SK-N-SH treated with all-trans-retinoic acid at 6 μM for 48 hours (cell line): ENCODE data around the gene SLC52A1.

ENCODE experiments used
- ATAC-seq: fragments of 200-7000 bp; cut with Tn5 transposase; 3 replicates; pipeline ENCODE4 v1.9.1; 2020; ENCODE audit warnings: mild to moderate bottlenecking, moderate library complexity
- ARNTL ChIP-seq: fragments of 450-650 bp; formaldehyde crosslinking; IDR thresholded peaks from 2 replicates; pipeline ENCODE4 v1.5.0; 2020; ENCODE audit warnings: low read depth, mild to moderate bottlenecking, moderate library complexity, borderline replicate concordance
- BACH2 ChIP-seq: fragments of 250-450 bp; sonication (Bioruptor Pico); IDR thresholded peaks from 2 replicates; pipeline ENCODE4 v1.9.0; 2021; ENCODE audit warnings: mild to moderate bottlenecking, borderline replicate concordance
- CSDC2 ChIP-seq: fragments of 250-450 bp; sonication (Bioruptor Pico); IDR thresholded peaks from 2 replicates; pipeline ENCODE4 v1.5.0; 2020; ENCODE audit warnings: mild to moderate bottlenecking, moderate library complexity
- ESRRG ChIP-seq: fragments of 250-450 bp; sonication (Bioruptor Pico); IDR thresholded peaks from 2 replicates; pipeline ENCODE4 v1.6.1; 2021; ENCODE audit warnings: mild to moderate bottlenecking
- GLIS3 ChIP-seq: fragments of 250-450 bp; sonication (Bioruptor Pico); IDR thresholded peaks from 2 replicates; pipeline ENCODE4 v1.5.0; 2020; ENCODE audit warnings: mild to moderate bottlenecking, moderate library complexity
- ISL1 ChIP-seq: fragments of 250-450 bp; sonication (Bioruptor Pico); IDR thresholded peaks from 2 replicates; pipeline ENCODE4 v2.1.2; 2022; ENCODE audit warnings: mild to moderate bottlenecking, moderate library complexity
- OSR1 ChIP-seq: fragments of 250-450 bp; sonication (Bioruptor Pico); IDR thresholded peaks from 2 replicates; pipeline ENCODE4 v1.8.0; 2022; ENCODE audit warnings: moderate library complexity, mild to moderate bottlenecking, inconsistent platforms
- PPARA ChIP-seq: fragments of 250-450 bp; sonication (Bioruptor Pico); IDR thresholded peaks from 2 replicates; pipeline ENCODE4 v1.5.0; 2020; ENCODE audit warnings: mild to moderate bottlenecking, borderline replicate concordance
- RARB ChIP-seq: fragments of 250-450 bp; sonication (Bioruptor Pico); IDR thresholded peaks from 2 replicates; pipeline ENCODE4 v1.8.0; 2021; ENCODE audit warnings: mild to moderate bottlenecking, moderate library complexity
- TCF4 ChIP-seq: fragments of 250-450 bp; sonication (Bioruptor Pico); IDR thresholded peaks from 2 replicates; pipeline ENCODE4 v1.8.0; 2021; ENCODE audit warnings: mild to moderate bottlenecking, moderate library complexity, borderline replicate concordance
- TOX ChIP-seq: fragments of 250-450 bp; sonication (Bioruptor Pico); IDR thresholded peaks from 2 replicates; pipeline ENCODE4 v1.8.0; 2021; ENCODE audit warnings: mild to moderate bottlenecking, moderate library complexity, borderline replicate concordance
- ZC3H10 ChIP-seq: fragments of 250-450 bp; sonication (Bioruptor Pico); IDR thresholded peaks from 2 replicates; pipeline ENCODE4 v1.5.1; 2021; ENCODE audit warnings: mild to moderate bottlenecking, moderate library complexity
- ZFP30 ChIP-seq: fragments of 450-650 bp; formaldehyde crosslinking; IDR thresholded peaks from 2 replicates; pipeline ENCODE4 v1.5.0; 2022; ENCODE audit warnings: mild to moderate bottlenecking, moderate library complexity
- ZNF565 ChIP-seq: fragments of 450-650 bp; formaldehyde crosslinking; conservative IDR thresholded peaks from 2 replicates; pipeline ENCODE4 v1.5.0; 2020; ENCODE audit warnings: low read depth, mild to moderate bottlenecking, moderate library complexity
- ZNF70 ChIP-seq: fragments of 450-650 bp; formaldehyde crosslinking; IDR thresholded peaks from 2 replicates; pipeline ENCODE4 v1.5.0; 2020; ENCODE audit warnings: mild to moderate bottlenecking, moderate library complexity
- ZNF8 ChIP-seq: fragments of 450-650 bp; formaldehyde crosslinking; IDR thresholded peaks from 2 replicates; pipeline ENCODE4 v1.5.0; 2020; ENCODE audit warnings: mild to moderate bottlenecking, moderate library complexity
- TF ChIP-seq, protein P1 (sequence below): fragments of 250-450 bp; sonication (Bioruptor Pico); IDR thresholded peaks from 2 replicates; pipeline ENCODE4 v1.5.0; 2020; ENCODE audit warnings: mild to moderate bottlenecking, moderate library complexity
- TF ChIP-seq, protein P2 (sequence below): fragments of 250-450 bp; sonication (Bioruptor Pico); IDR thresholded peaks from 2 replicates; pipeline ENCODE4 v1.8.0; 2020; ENCODE audit warnings: mild to moderate bottlenecking, moderate library complexity, borderline replicate concordance

Gene SLC52A1

DNA sequence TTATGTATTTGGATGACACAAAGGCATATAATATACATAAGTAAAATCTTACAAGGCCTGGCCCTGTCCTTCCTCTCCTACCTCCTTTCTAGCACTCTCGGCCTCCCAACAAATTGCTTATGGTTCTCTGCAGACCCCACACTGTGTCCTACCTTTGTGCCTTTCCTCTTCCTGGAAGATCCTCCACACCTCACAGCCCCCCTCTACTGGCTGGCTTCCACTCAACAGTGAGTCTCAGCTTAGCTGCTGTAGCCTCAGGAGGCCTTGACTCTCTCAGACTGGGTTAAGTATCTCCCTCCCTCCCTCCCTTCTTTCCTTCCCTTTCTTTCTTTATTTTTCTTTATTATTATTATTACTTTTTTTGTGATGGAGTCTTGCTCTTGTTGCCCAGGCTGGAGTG is 8.3 kb upstream of the SLC52A1 start (continued):
- TF ChIP-seq, protein P1, sequence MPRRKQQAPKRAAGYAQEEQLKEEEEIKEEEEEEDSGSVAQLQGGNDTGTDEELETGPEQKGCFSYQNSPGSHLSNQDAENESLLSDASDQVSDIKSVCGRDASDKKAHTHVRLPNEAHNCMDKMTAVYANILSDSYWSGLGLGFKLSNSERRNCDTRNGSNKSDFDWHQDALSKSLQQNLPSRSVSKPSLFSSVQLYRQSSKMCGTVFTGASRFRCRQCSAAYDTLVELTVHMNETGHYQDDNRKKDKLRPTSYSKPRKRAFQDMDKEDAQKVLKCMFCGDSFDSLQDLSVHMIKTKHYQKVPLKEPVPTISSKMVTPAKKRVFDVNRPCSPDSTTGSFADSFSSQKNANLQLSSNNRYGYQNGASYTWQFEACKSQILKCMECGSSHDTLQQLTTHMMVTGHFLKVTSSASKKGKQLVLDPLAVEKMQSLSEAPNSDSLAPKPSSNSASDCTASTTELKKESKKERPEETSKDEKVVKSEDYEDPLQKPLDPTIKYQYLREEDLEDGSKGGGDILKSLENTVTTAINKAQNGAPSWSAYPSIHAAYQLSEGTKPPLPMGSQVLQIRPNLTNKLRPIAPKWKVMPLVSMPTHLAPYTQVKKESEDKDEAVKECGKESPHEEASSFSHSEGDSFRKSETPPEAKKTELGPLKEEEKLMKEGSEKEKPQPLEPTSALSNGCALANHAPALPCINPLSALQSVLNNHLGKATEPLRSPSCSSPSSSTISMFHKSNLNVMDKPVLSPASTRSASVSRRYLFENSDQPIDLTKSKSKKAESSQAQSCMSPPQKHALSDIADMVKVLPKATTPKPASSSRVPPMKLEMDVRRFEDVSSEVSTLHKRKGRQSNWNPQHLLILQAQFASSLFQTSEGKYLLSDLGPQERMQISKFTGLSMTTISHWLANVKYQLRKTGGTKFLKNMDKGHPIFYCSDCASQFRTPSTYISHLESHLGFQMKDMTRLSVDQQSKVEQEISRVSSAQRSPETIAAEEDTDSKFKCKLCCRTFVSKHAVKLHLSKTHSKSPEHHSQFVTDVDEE, result no peak
- TF ChIP-seq, protein P2, sequence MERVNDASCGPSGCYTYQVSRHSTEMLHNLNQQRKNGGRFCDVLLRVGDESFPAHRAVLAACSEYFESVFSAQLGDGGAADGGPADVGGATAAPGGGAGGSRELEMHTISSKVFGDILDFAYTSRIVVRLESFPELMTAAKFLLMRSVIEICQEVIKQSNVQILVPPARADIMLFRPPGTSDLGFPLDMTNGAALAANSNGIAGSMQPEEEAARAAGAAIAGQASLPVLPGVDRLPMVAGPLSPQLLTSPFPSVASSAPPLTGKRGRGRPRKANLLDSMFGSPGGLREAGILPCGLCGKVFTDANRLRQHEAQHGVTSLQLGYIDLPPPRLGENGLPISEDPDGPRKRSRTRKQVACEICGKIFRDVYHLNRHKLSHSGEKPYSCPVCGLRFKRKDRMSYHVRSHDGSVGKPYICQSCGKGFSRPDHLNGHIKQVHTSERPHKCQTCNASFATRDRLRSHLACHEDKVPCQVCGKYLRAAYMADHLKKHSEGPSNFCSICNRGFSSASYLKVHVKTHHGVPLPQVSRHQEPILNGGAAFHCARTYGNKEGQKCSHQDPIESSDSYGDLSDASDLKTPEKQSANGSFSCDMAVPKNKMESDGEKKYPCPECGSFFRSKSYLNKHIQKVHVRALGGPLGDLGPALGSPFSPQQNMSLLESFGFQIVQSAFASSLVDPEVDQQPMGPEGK (CRISPR knock-in tag), result no peak

DNA sequence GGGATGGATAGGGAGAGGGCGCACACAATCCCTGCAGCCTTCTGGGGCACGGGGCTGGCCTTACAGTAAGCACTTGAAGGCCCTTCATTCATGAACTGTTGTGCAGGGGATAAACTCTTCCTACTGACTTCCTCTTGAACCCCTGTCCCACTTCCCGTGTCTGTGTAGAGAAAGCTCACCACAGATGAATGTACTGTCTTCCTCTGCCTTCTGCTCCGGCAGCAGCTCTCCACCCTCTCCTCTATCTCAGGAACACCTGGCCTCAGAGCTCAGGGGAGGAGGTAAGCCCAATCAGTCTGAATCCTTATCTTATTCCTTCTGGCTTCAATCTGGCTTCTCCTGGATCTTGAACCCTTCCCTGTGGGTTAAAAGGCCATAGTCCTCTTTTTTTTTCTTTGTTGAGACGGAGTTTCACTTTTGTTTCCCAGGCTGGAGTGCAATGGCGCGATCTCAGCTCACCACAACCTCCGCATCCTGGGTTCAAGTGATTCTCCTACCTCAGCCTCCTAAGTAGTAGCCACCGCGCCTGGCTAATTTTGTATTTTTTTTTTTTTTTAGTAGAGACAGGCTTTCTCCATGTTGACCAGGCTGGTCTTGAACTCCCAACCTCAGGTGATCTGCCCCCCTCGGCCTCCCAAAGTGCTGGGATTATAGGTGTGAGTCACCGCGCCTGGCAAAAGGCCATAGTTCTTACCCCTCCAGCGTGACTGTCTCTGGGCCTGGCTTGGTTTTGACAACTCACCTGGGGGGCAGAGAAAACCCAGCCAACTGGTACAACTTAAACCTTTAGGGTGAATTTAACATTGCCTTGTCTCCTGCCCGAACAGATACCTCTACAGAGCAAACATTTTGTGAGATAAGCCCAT is 7.2 kb upstream of the SLC52A1 start:
- no peak for ATAC-seq
- TF ChIP-seq, protein P2 (CRISPR knock-in tag), result no peak
- TF ChIP-seq RARB (CRISPR knock-in tag) (no peak), ZNF565 (CRISPR knock-in tag) (no peak)

DNA sequence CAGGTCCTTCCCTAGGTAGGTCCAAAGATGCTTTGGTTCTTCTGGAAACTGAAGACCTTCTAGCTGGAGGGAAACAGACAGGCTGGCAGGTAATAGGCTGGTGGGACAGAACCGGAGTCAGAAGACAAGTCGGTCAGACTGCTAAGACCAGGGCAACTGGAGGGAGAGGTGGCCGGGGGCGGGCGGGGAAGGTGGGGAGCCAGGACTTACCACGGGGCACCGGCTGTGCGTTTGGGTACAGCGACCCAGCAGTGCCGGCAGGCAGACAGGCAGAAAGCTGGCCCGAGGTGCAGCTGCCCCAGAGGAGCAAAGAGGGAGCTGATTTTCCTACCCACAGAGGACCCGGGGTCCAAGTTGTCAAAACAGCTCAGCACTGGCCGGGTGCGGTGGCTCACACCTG is 575 bp downstream of the SLC52A1 start:
- TF ChIP-seq ZNF70 (CRISPR knock-in tag) (no peak), TCF4 (CRISPR knock-in tag) (no peak), CSDC2 (CRISPR knock-in tag) (no peak), ZC3H10 (CRISPR knock-in tag) (no peak), ZNF565 (CRISPR knock-in tag) (no peak), ZNF8 (CRISPR knock-in tag) (no peak), ZFP30 (no peak), ISL1 (CRISPR knock-in tag) (no peak), ARNTL (CRISPR knock-in tag) (no peak)
- ATAC-seq, result no peak

DNA sequence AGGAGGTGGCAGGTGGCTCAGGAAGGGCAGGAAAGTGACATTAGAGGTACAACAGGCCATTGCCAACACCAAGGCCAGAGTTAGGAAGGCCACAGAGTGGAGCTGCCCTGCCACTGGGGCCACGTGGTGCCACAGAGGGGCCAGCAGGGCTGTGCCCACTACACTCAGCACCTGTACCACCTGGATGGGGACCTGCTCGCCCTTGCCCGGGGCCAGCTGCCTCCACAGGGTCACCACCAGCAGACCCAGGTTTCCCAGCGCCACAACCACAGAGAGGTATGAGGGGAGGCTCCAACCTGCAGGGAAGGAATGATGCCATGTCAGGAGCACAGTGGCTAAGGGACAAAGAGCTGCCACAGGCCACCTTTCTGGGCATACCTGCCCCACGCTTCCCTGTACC is 1.2 kb downstream of the SLC52A1 start:
- TF ChIP-seq RARB (CRISPR knock-in tag) (no peak), ESRRG (CRISPR knock-in tag) (no peak), OSR1 (CRISPR knock-in tag) (no peak), ZNF8 (CRISPR knock-in tag) (no peak), ISL1 (CRISPR knock-in tag) (no peak), ZNF70 (CRISPR knock-in tag) (no peak), TCF4 (CRISPR knock-in tag) (no peak), BACH2 (CRISPR knock-in tag) (no peak), ZFP30 (no peak), GLIS3 (CRISPR knock-in tag) (no peak), PPARA (CRISPR knock-in tag) (no peak), ZC3H10 (CRISPR knock-in tag) (no peak), TOX (CRISPR knock-in tag) (no peak)
- TF ChIP-seq, protein P1, result no peak
- no peak for ATAC-seq
